GM12878 (cell line): ENCODE data around the gene DLX6. TPM values are rescaled to one million over a fixed set of nuclear protein-coding genes. Genes with fewer than 3 reads are reported as not detected.

Source experiments
- ATAC-seq: fragments of 200-7000 bp; cut with Tn5 transposase; 3 replicates; pipeline ENCODE4 v1.9.1; 2020; ENCODE audit warnings: mild to moderate bottlenecking, moderate library complexity
- BruUV-seq: library from RNA; stranded (reverse); fragments of 400-500 nt; replicated peaks from 2 replicates; lab custom pipeline; 2021; lab: Mats Ljungman, UMichigan
- CTCF ChIA-PET: fragments of 300-600 bp; sonication (Branson Sonifier 250); formaldehyde crosslinking; extraction: SDS; loops from one replicate; lab custom pipeline; 2021; ENCODE audit warnings: inconsistent platforms; lab: Yijun Ruan, JAX
- POLR2A ChIA-PET: fragments of 350-600 bp; formaldehyde crosslinking; extraction: SDS; loops from one replicate; lab custom pipeline; 2021; ENCODE audit warnings: inconsistent platforms; lab: Charles Lee
- RAD21 ChIA-PET: fragments of 300-600 bp; sonication (Branson Sonifier 250); formaldehyde crosslinking; loops from one replicate; lab custom pipeline; 2023; ENCODE audit warnings: antibody characterized with exemption; ENCODE audit not compliant: unreplicated experiment; lab: Charles Lee
- SMC1A ChIA-PET: fragments of 300-600 bp; sonication (Branson Sonifier 250); formaldehyde crosslinking; loops from one replicate; lab custom pipeline; 2023; ENCODE audit not compliant: unreplicated experiment, uncharacterized antibody; lab: Charles Lee
- DNase-seq: peaks from one replicate; pipeline ENCODE4 v3.0.0-alpha.2; 2011; ENCODE audit warnings: low read depth, low spot score
- FAIRE-seq: peaks from 3 replicates; lab custom pipeline; 2011; peaks lifted over from hg19 to GRCh38; lab: Jason Lieb, UNC
- H2AFZ ChIP-seq: 2 replicates; pipeline ENCODE4 v1.6.0; 2011; ENCODE audit warnings: low read depth, low read length, control low read depth; ENCODE audit not compliant: control insufficient read depth
- H3K27ac ChIP-seq: 2 replicates; pipeline ENCODE4 v1.5.1; 2011; ENCODE audit warnings: control low read depth; ENCODE audit not compliant: control insufficient read depth, insufficient read depth
- H3K27me3 ChIP-seq, 2 experiments: replicated peaks in 1 of 2; 2 replicates each; pipeline versions ENCODE4 v1.6.0 to v1.6.1; 2011; ENCODE audit warnings: low read length in 1 of 2; ENCODE audit not compliant: control insufficient read depth in 2 of 2, insufficient read depth in 2 of 2
- H3K36me3 ChIP-seq, 2 experiments: 2 replicates each; pipeline ENCODE4 v1.5.1; 2011; ENCODE audit warnings: low read length in 1 of 2; ENCODE audit not compliant: control insufficient read depth in 2 of 2, insufficient read depth in 2 of 2
- H3K4me1 ChIP-seq: 2 replicates; pipeline ENCODE4 v1.6.1; 2011; ENCODE audit warnings: mild to moderate bottlenecking, low read length, moderate library complexity, mixed read lengths; ENCODE audit not compliant: control insufficient read depth, insufficient read depth
- H3K4me2 ChIP-seq: 2 replicates; pipeline ENCODE4 v1.6.0; 2011; ENCODE audit warnings: control low read depth; ENCODE audit not compliant: control insufficient read depth, insufficient read depth
- H3K4me3 ChIP-seq: fragments of 200-600 bp; sonication (generic); 2 replicates; pipeline ENCODE4 v1.5.1; 2016
- H3K79me2 ChIP-seq: 2 replicates; pipeline ENCODE4 v1.6.0; 2011; ENCODE audit warnings: low read length; ENCODE audit not compliant: control insufficient read depth, insufficient read depth
- H3K9ac ChIP-seq: 2 replicates; pipeline ENCODE4 v1.8.0; 2011; ENCODE audit warnings: low read length, control low read depth, mixed read lengths; ENCODE audit not compliant: control insufficient read depth, insufficient read depth
- H3K9me3 ChIP-seq: replicated peaks from 3 replicates; pipeline ENCODE4 v1.5.1; 2011; ENCODE audit warnings: mild to moderate bottlenecking, low read length; ENCODE audit not compliant: control insufficient read depth, insufficient read depth
- H4K20me1 ChIP-seq: 2 replicates; pipeline ENCODE4 v1.6.0; 2011; ENCODE audit not compliant: control insufficient read depth, insufficient read depth
- POLR2AphosphoS5 ChIP-seq: IDR thresholded peaks from 2 replicates; pipeline ENCODE4 v1.6.1; 2011; ENCODE audit warnings: mild to moderate bottlenecking, low read length, inconsistent platforms
- WGBS: methylation state at CpG from one replicate; pipeline ENCODE4 v1.1.6; 2016; ENCODE audit warnings: low lambda C conversion rate; ENCODE audit not compliant: insufficient replicate concordance, insufficient coverage; ENCODE audit errors: missing lambda C conversion rate; 5-methylcytosine and 5-hydroxymethylcytosine counted together
- in situ Hi-C: fragments of 300-500 bp; cut with MboI; formaldehyde crosslinking; loops from 9 replicates; pipeline ENCODE4 v1.14.3; 2018; ENCODE audit warnings: mixed read lengths
- intact Hi-C: fragments of 100-400 bp; cut with micrococcal nuclease; formaldehyde crosslinking; loops from one replicate; pipeline ENCODE4 v1.14.2; 2022; ENCODE audit not compliant: unreplicated experiment
- polyA plus RNA-seq, 11 experiments: library from polyadenylated mRNA; depleted of rRNA in 4 of 11; unstranded in 6 of 11; stranded (reverse) in 5 of 11; fragments of >200 nt; fragmentation: Nextera tagmentation in 4 of 11; fragmentation: Illumina TruSeq in 1 of 11; extraction: Ambion mirVana in 4 of 11; extraction: Trizol in 1 of 11; gene quantifications; 1 replicate in 1 of 11; 2 replicates in 10 of 11; pipeline versions ENCODE4 v1.2.1 to v1.2.3, GENCODE V29; 2011 to 2016; ENCODE audit warnings: inconsistent platforms in 2 of 11, missing spikeins in 2 of 11, low read depth in 1 of 11
- total RNA-seq, 4 experiments: library from RNA; depleted of rRNA in 3 of 4; stranded (reverse); fragments of >200 nt in 3 of 4; fragmentation: Illumina TruSeq in 1 of 4; extraction: Trizol in 1 of 4; gene quantifications; 2 replicates each; pipeline versions ENCODE4 v1.2.1 to v1.2.3, GENCODE V29; 2013 to 2021
- TF ChIP-seq, protein P1 (sequence below): fragments of 450-650 bp; IDR thresholded peaks from 2 replicates; pipeline ENCODE4 v1.6.1; 2016; ENCODE audit warnings: mild to moderate bottlenecking, moderate library complexity, borderline replicate concordance

Gene DLX6
- total and polyA plus RNA-seq, 10 of the 15 experiments (the other 5 are each of a cell fraction or from before 2014, with no cell fraction given), result not detected

DNA sequence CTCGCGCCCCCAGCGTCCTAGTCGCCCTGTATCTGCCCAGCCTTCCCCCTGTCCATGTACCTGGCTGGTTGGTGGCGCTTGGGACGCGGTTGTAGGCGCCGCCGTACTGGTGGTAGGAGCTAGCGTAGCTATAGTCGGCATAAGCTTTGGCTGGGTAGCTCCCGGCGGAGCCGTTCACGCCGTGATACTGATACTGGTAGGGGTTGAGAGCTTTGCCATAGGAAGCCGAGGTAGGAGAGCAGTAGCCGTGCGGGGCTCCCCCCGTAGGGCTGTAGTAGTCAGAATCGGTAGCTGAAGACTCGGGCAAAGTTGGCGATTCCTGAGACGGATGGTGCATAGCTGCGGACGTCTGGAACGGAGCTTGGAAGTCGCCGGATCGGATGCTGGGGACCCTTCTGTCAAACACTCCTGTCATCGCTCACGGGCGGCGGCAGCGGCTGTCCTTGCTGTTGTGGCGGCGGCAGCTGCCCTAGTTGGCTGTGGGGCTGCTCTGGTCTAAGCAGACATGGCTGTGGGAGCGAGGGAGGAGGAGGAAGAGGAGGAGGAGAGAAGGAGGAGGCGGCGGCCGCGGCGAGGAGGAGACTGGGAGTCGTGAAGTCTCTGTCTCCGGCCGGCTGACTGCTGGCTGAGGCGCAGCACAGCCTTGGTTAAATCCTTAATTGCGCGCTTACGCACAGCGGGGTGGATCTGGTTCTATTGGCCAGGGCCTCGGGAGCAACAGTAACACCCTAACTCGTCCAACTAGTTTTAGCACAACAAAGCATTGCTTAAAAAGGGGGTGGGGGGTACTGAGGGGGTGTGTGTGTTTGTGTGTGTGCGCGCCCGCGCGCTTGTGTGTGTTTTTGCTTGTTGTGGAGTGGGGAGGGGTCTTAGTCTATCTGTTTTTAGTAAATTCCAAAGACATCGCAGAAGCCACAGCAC is 19.1 kb downstream of the DLX6 start, which contains the start of gene DLX5:
TSS of gene DLX5 (minus strand) at position 623 of the 921 bp plus-strand sequence. CDS start at position 415, 208 bp downstream.
- ATAC-seq (no peak), DNase-seq (no peak), FAIRE-seq (no peak)
- ChIA-PET POLR2A (no interaction called here), RAD21 (interaction anchor here (0.6 kb wide), 1 partner anchor 796 kb away, joined by 3 read pairs; no protein-coding TSS in a partner anchor), SMC1A (no interaction called here)
- intact Hi-C loops, result no loop called here
- Histone ChIP-seq H3K36me3 (no peaks in the 10 kb centered on the region), H4K20me1 (no peaks in the 10 kb centered on the region), H3K9ac (no peak within 1 kb of the TSS), H3K4me2 (no peak within 1 kb of the TSS), H3K9me3 (no peaks in the 10 kb centered on the region; the same call in 2 of the 3 replicates), H3K27ac (no peak within 1 kb of the TSS), H3K79me2 (no peaks in the 10 kb centered on the region), H2AFZ (no peak within 1 kb of the TSS)
- in situ Hi-C loops, result loop anchor here (5.0 to 10.0 kb wide), 3 partner anchors 610 to 1112 kb away; no protein-coding TSS in a partner anchor
- BruUV-seq, result no TSS peak
- 32% methylated on average over 60 of the region's 60 CpGs for WGBS
- TF ChIP-seq, protein P1, sequence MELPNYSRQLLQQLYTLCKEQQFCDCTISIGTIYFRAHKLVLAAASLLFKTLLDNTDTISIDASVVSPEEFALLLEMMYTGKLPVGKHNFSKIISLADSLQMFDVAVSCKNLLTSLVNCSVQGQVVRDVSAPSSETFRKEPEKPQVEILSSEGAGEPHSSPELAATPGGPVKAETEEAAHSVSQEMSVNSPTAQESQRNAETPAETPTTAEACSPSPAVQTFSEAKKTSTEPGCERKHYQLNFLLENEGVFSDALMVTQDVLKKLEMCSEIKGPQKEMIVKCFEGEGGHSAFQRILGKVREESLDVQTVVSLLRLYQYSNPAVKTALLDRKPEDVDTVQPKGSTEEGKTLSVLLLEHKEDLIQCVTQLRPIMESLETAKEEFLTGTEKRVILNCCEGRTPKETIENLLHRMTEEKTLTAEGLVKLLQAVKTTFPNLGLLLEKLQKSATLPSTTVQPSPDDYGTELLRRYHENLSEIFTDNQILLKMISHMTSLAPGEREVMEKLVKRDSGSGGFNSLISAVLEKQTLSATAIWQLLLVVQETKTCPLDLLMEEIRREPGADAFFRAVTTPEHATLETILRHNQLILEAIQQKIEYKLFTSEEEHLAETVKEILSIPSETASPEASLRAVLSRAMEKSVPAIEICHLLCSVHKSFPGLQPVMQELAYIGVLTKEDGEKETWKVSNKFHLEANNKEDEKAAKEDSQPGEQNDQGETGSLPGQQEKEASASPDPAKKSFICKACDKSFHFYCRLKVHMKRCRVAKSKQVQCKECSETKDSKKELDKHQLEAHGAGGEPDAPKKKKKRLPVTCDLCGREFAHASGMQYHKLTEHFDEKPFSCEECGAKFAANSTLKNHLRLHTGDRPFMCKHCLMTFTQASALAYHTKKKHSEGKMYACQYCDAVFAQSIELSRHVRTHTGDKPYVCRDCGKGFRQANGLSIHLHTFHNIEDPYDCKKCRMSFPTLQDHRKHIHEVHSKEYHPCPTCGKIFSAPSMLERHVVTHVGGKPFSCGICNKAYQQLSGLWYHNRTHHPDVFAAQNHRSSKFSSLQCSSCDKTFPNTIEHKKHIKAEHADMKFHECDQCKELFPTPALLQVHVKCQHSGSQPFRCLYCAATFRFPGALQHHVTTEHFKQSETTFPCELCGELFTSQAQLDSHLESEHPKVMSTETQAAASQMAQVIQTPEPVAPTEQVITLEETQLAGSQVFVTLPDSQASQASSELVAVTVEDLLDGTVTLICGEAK, result no peak
- no peak for TF ChIP-seq POLR2AphosphoS5
- TF ChIP-seq, all 136 proteins: peak for 0
- Histone ChIP-seq H3K27me3 (peaks cover 29 to 32% of the 10 kb centered on the region in 2 experiments), H3K4me3 (no peak within 1 kb of the TSS), H3K4me1 (no peaks in the 10 kb centered on the region)
- CTCF ChIA-PET, result no interaction called here
